Measurements from ENCODE around the gene SLC35B1. TPM values are rescaled to one million over a fixed set of nuclear protein-coding genes. Genes with fewer than 3 reads are reported as not detected.

SLC35B1 gene
- total RNA-seq, 1 experiment from 2014 or later = 109 TPM

Other genes starting within 250 kb of the SLC35B1 start
- 0.05 and 0.13 TPM in 2 replicates for gene NGFR, start 212.7 kb downstream of the SLC35B1 start, total RNA-seq (2014; rRNA removed; shearing (Covaris generic))
- 0.26 and 0.35 TPM in 2 replicates for gene NXPH3, start 132.1 kb downstream of the SLC35B1 start, total RNA-seq (2014; rRNA removed; shearing (Covaris generic))
- 28.4 and 41.4 TPM in 2 replicates for gene SPOP, start 29.9 kb downstream of the SLC35B1 start, total RNA-seq (2014; rRNA removed; shearing (Covaris generic))
- gene FAM117A, start 56.2 kb upstream of the SLC35B1 start, total RNA-seq (2014; rRNA removed; shearing (Covaris generic)) = 6.1 and 6.3 TPM in 2 replicates
- gene KAT7, start 80.7 kb upstream of the SLC35B1 start, total RNA-seq (2014; rRNA removed; shearing (Covaris generic)) = 33.1 and 34.7 TPM in 2 replicates
- gene TAC4, start 140.1 kb upstream of the SLC35B1 start, total RNA-seq (2014; rRNA removed; shearing (Covaris generic)) = not detected in 2 replicates

All from SK-MEL-5 (cell line).